Sciatic nerve (tissue), 1 donor: ENCODE data around the gene COL4A3. TPM values are rescaled to one million over a fixed set of nuclear protein-coding genes. Genes with fewer than 3 reads are reported as not detected.

ENCODE experiments used
- total RNA-seq: library from RNA; stranded (reverse); fragmentation: NEBNext Ultra II Directional; extraction: Animal tissue kit (Norgen Biotek cat#: 25700); gene quantifications from one replicate; pipeline ENCODE4 v1.2.1, GENCODE V29; 2021
- donor health status: DM: no; HTN: no; CAD: no.

The COL4A3 gene
- total RNA-seq, 1 donor from 2014 or later: 7.0 TPM

Other genes starting within 250 kb of the COL4A3 start
- 7.4 TPM for gene COL4A4, start 419 bp upstream of the COL4A3 start, total RNA-seq
- gene MFF, start 160.6 kb downstream of the COL4A3 start, total RNA-seq: 72.5 TPM
- gene TM4SF20, start 214.7 kb downstream of the COL4A3 start, total RNA-seq: not detected
- gene SCYGR1, start 223.3 kb downstream of the COL4A3 start, total RNA-seq: not detected